Measurements from ENCODE around the gene KCP. TPM values are rescaled to one million over a fixed set of nuclear protein-coding genes. Genes with fewer than 3 reads are reported as not detected.

KCP gene
- total RNA-seq, 2 donors from 2014 or later, result 0.21 TPM; not detected in 1

DNA sequence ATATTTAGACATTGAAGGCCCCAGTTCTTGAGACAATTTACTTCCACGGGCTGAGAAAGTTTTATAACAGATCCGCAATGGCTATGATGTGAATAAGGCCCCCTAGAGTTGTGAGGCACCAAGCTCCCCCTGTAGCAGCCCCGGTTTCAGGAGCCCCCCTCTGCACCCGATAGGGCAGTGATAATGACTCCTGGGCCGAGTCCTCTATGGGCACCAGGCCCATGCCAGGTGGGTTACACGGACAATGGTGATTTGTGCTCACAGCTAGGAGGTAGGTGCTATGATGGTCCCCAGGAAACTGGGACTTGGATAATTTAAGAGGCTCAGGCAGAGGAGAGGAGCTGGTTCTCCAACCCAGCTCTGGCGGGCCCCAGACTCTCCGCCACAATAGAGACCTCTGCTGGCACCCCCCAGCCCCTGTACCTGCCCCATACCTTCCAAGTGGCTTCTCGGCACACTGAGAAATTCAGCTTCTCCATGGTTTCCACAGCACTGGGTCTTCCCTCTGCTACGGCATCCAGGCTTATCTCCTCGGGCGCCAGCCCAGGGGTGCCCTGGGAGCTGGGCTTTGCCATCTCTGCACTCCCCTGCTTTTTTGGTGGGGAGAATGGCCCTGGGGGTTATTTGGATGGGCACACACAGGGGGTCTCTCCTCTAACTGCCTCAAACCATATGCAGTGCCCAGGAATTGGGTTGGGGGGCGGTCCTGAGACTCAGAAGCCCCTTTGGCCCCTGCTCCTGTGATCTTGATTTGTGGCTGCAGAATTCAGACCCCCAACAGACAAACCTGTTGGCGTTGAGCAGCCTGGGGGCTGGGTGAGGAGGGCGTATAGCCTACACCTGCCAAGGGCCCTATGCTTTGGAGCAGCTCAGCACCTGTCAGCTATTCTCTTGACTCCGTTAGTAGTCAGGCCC lies 12.2 kb upstream of the KCP start:
- H3K27ac Mint-ChIP-seq, result no peak overlapping the region
- H3K27me3 Mint-ChIP-seq (ENCODE audit: low read depth), result peaks cover 40% of the 10 kb centered on the region
- no peaks in the 10 kb centered on the region for H3K9me3 Mint-ChIP-seq
- DNase-seq (no peak), ATAC-seq (replicated peaks in 1 of 2) (no peak)
- H3K4me1 Mint-ChIP-seq (ENCODE audit: low read depth), result no peaks in the 10 kb centered on the region
- H3K36me3 Mint-ChIP-seq (ENCODE audit: insufficient read depth in 2 of 2), result no peaks in the 10 kb centered on the region
- no peak overlapping the region for H3K4me3 Mint-ChIP-seq

DNA sequence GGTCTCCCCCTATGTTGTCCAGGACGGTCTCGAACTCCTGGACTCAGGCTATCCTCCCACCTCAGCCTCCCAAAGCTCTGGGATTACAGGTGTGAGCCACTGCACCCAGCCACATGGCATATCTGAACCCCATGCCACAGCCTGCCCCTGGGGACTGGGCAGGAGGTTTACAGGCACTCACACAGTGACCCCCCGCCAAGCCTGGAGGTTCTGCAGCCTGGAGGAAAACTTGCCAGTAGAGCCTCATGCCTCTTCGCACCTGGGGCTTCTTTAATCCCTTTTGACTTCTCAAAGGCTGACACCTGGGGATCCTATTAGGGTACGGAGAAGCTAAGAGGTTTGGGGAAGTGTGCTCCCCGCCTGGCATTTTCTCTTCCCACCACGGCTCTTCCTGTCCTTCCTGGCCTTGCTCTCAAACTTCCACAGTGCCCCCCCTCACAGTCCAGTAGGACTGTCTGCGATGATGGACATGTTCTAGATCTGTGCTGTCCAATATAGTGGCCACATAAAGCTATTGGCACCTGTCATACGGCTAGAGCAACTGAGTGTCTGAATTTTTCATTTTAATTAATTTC lies 11.4 kb upstream of the KCP start:
- H3K27ac Mint-ChIP-seq, result no peak overlapping the region

DNA sequence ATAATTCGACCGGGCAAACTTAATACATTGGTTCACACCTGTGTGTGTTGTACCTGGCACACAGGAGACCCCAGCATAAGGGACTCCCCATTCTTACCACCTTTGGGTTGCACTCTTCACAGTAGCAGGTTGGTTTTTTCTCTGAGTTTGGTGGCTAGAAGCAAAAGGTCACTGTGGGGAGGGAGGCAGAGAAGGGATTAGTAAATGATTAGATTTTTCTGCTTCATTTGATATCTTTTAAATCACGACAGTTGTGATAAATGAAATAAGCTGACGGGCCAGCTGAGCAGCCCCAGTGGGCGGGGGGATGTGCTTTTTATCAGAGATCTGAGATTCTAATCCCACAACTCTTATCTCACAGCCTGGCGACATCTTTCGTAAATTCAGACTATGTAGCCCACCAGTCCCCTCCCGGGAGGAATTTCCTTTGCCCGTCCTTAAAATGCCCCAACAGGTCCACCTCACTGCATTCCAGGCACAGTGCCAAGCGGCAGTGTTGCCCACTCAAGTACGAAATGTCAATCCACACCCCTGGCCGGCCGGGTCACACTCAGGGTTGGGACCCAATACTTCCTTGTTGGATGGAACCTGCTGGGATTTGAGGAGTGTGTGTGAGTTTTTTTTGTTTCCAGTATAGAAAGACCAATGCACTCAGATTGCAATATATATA lies 10.5 kb upstream of the KCP start:
- ATAC-seq (replicated peaks in 1 of 2) (no peak), DNase-seq (no peak)
- H3K4me1 Mint-ChIP-seq (ENCODE audit: low read depth), result no peaks in the 10 kb centered on the region
- no peaks in the 10 kb centered on the region for H3K36me3 Mint-ChIP-seq (ENCODE audit: insufficient read depth in 2 of 2)
- H3K9me3 Mint-ChIP-seq, result no peaks in the 10 kb centered on the region
- no peak overlapping the region for H3K27ac Mint-ChIP-seq
- no peak overlapping the region for H3K4me3 Mint-ChIP-seq
- H3K27me3 Mint-ChIP-seq (ENCODE audit: low read depth), result peaks cover 55% of the 10 kb centered on the region

More for the DNA sequence above, 11.4 kb upstream of the KCP start:
- no peak for ATAC-seq (replicated peaks in 1 of 2)
- H3K9me3 Mint-ChIP-seq, result no peaks in the 10 kb centered on the region
- no peaks in the 10 kb centered on the region for H3K36me3 Mint-ChIP-seq (ENCODE audit: insufficient read depth in 2 of 2)
- no peak overlapping the region for H3K4me3 Mint-ChIP-seq
- H3K4me1 Mint-ChIP-seq (ENCODE audit: low read depth), result no peaks in the 10 kb centered on the region
- no peak for DNase-seq
- peaks cover 48% of the 10 kb centered on the region for H3K27me3 Mint-ChIP-seq (ENCODE audit: low read depth)

DNA sequence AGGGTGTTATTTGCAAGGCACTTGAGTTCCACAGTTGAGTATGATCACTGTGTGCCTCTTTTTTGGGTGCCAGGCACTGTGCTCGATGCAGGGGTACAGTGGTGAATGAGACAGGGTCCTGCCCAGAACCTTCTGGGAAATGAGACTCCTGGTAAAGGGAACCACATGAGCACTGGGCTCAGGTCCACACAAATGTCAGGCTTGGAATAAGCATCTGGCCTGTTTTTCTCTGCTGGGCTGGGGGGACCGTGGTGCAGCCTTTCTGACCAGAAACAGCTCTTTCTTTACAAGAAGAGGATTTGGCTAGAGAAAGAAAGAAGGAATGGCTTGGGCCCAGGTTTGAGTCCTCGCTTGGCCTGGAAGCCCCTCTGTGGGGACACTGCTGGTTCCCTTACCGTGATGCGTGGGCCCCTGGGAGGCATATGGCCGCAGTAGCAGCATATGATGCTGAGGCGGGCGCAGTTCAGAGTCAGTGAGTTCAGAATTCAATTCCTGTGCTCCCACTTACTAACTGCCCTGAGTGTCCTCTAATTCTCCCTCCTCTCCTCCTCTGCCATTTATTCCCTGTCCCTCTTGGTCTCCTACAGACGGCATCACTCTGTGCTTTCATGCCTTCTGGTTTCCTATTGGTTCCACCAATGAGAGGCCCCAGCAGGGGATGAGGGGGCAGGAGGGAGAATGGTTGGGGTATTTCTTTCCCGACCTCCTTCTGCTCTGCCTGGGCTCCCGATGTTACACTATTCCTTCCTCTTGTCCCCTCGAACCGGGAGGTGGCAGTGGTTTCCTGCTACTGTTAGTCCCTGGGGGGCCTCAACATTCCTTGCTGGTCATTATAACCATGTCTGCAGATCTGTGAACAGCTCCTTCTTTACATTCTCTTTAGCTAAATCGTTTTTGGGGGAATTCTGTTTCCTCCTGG lies 9.6 kb upstream of the KCP start:
- H3K36me3 Mint-ChIP-seq (ENCODE audit: insufficient read depth in 2 of 2), result no peaks in the 10 kb centered on the region
- ATAC-seq (replicated peaks in 1 of 2), result no peak
- no peak overlapping the region for H3K4me3 Mint-ChIP-seq

DNA sequence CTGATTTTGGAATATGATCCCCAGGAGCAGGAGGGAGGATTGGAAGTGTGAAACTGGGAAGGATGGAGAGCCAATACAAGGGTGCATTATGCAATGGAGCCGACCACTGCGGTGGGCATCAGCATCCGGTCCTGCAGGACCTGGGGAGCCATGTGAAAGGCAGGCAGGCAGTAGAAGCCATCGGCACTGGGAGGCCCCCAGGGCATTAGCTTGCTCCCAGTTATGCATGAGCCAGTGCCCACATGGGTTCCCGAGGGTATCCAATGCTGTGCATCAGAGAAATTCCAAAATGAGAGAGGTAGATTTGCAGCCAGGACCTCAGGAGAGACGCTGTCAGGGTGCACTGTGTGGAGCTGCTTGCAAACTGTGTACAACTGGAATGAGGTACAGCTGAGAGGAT lies 8.7 kb upstream of the KCP start:
- Mint-ChIP-seq H3K4me1 (ENCODE audit: low read depth) (peaks cover 9% of the 10 kb centered on the region), H3K27ac (no peak overlapping the region), H3K9me3 (no peaks in the 10 kb centered on the region), H3K36me3 (ENCODE audit: insufficient read depth in 2 of 2) (no peaks in the 10 kb centered on the region), H3K4me3 (no peak overlapping the region), H3K27me3 (ENCODE audit: low read depth) (peaks cover 61% of the 10 kb centered on the region)
- DNase-seq, result no peak
- ATAC-seq (replicated peaks in 1 of 2), result no peak

More for the DNA sequence above, 9.6 kb upstream of the KCP start:
- H3K9me3 Mint-ChIP-seq, result no peaks in the 10 kb centered on the region
- H3K27ac Mint-ChIP-seq, result no peak overlapping the region
- peaks cover 5% of the 10 kb centered on the region for H3K4me1 Mint-ChIP-seq (ENCODE audit: low read depth)
- DNase-seq, result no peak
- H3K27me3 Mint-ChIP-seq (ENCODE audit: low read depth), result peaks cover 61% of the 10 kb centered on the region

DNA sequence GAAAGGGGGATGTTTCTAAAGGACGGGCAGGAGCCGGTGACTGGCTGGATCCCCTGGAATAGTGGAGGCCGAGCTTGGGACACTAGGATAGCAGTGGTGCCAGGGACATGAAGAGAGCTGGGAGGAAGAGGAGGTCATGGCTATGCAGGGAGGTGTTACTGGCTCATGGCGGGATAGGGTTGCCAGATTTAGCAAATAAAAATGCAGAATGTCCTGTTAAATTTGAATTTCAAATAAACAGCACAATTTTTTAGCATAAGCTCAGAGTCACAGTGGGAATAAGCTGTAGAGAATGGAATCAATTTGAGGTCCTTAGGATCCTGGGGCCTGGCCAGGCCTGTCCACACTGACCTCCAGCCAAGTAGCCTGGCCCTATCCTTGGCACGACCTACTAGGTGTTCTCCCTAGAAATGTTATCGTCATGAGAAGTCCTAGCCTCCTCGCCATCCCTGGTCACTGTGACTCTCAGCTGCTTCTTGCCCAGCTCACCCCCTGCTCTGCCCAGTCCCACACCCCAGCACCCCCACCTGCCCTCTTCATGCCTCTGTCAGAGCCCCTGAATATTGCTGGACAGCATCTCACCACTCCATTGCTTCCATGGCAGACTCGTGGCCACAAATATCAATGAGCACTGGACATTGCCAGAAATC lies 7.6 kb upstream of the KCP start:
- no peak for ATAC-seq (replicated peaks in 1 of 2)
- no peak overlapping the region for H3K4me3 Mint-ChIP-seq
- peaks cover 12% of the 10 kb centered on the region for H3K4me1 Mint-ChIP-seq (ENCODE audit: low read depth)
- peaks cover 64% of the 10 kb centered on the region for H3K27me3 Mint-ChIP-seq (ENCODE audit: low read depth)
- H3K27ac Mint-ChIP-seq, result no peak overlapping the region
- no peaks in the 10 kb centered on the region for H3K9me3 Mint-ChIP-seq
- DNase-seq, result no peak
- H3K36me3 Mint-ChIP-seq (ENCODE audit: insufficient read depth in 2 of 2), result no peaks in the 10 kb centered on the region

DNA sequence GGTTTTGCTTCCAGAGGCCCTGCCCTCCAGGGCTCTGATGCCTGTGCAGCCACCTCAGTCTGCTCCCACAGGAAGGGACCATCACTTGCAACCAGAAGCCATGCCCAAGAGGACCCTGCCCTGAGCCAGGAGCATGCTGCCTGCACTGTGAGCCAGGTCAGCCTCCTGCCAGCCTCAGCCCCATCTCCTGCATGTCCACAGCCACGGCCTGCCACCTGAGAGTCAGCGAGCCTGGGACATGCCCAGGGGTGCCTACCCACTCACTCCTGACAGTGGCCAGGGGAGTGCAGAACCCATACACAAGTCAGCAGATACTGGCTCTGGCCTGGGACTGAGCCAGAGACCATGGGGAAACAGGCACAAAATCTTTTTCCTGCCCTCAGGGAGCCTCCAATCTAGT lies 6.6 kb upstream of the KCP start:
- no peak overlapping the region for H3K27ac Mint-ChIP-seq
- H3K36me3 Mint-ChIP-seq (ENCODE audit: insufficient read depth in 2 of 2), result no peaks in the 10 kb centered on the region
- peaks cover 12% of the 10 kb centered on the region for H3K4me1 Mint-ChIP-seq (ENCODE audit: low read depth)
- no peak overlapping the region for H3K4me3 Mint-ChIP-seq
- H3K27me3 Mint-ChIP-seq (ENCODE audit: low read depth), result peaks cover 64% of the 10 kb centered on the region
- ATAC-seq (replicated peaks in 1 of 2) (no peak), DNase-seq (no peak)
- no peaks in the 10 kb centered on the region for H3K9me3 Mint-ChIP-seq

DNA sequence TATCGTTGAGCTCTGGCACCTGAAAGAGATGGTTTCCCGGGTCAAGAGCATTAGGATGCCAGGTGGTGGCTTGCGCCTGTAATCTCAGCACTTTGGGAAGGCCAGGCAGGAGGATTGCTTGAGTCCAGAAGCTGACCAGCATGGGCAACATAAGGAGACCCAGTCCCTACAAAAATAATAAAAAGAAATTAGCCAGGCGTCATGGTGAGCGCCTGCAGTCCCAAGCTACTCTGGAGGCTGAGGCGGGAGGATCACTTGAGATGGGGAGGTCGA lies 6.1 kb upstream of the KCP start:
- DNase-seq, result no peak
- no peak for ATAC-seq (replicated peaks in 1 of 2)
- no peaks in the 10 kb centered on the region for H3K9me3 Mint-ChIP-seq
- no peak overlapping the region for H3K27ac Mint-ChIP-seq
- peaks cover 12% of the 10 kb centered on the region for H3K4me1 Mint-ChIP-seq (ENCODE audit: low read depth)
- no peak overlapping the region for H3K4me3 Mint-ChIP-seq
- H3K27me3 Mint-ChIP-seq (ENCODE audit: low read depth), result peaks cover 65% of the 10 kb centered on the region
- H3K36me3 Mint-ChIP-seq (ENCODE audit: insufficient read depth in 2 of 2), result no peaks in the 10 kb centered on the region

DNA sequence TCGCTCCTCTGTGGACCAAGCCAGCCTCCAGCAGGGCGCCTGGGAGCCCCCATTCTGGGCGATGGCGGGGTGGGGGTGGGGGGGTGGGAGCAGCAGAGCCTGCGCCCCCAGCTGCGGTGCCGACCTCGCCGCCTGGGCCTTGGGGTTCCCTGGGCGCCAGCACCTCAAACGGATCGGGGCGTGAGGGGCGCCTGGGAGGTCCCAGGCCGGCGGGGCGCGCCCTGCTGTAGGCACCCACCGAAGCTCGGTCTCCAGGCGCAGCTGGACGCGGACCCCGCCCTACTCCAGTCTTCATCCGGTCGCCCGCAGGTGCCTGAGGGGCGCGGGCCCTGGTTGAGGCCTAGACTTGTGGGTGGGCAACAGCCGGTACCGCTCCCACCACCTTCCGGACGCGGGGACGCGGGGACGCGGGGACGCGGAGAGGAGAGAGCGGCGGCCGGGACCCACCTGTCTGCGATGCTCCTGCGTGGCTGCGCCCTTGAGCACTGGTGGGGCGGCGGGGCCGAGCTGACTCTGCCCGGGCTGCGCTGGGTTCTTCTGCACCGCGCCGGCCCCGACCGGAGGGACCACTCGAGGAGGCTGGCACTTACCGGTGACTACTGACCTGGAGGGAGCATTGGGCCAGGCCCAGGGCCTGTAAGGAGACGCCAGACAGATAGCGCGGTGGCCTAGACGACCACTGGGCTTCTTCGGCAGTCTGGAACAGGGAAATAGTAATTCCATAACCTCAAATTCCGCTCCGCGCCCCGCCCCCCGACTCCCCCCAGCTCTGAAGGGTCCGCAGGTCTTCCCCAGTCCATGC lies 5.5 kb upstream of the KCP start:
- ATAC-seq (replicated peaks in 1 of 2), result no peak
- Mint-ChIP-seq H3K9me3 (no peaks in the 10 kb centered on the region), H3K27me3 (ENCODE audit: low read depth) (peaks cover 68% of the 10 kb centered on the region), H3K36me3 (ENCODE audit: insufficient read depth in 2 of 2) (no peaks in the 10 kb centered on the region), H3K27ac (no peak overlapping the region), H3K4me3 (peak overlapping the region; percentile 63 to 83), H3K4me1 (ENCODE audit: low read depth) (peaks cover 16% of the 10 kb centered on the region)
- DNase-seq, result no peak

DNA sequence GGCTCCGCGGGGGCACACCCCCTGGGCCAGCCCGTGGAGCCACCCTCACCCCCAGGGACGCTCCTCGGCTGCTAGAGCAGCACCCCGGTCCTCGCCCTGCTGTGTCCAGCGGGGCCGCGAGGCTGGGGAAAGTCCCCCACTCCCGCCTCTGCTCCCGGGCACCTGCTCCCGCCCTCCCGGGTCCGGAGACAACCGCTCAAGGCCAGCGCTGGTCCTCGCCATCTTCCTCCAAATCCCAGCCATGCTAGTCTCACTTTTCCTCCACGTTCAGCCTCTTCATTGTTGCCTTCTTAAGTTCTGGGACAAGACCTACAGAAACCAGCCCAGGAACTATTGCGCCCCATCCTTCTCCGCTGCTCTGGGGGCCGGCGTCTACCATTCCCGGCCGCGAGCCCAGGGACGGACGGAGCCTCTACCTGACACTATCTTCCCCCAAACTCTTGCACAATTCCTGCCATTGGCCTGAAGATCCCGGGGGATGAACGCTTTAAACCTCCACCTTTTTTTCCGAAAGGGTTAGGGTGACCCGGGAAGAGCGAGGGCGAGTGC lies 4.8 kb upstream of the KCP start:
- no peak for DNase-seq
- Mint-ChIP-seq H3K36me3 (ENCODE audit: insufficient read depth in 2 of 2) (no peaks in the 10 kb centered on the region), H3K27me3 (ENCODE audit: low read depth) (peaks cover 65% of the 10 kb centered on the region), H3K4me3 (peak overlapping the region; percentile 63 to 83), H3K27ac (no peak overlapping the region), H3K4me1 (ENCODE audit: low read depth) (peaks cover 20% of the 10 kb centered on the region), H3K9me3 (no peaks in the 10 kb centered on the region)
- ATAC-seq (replicated peaks in 1 of 2), result peak in 1 of 2 donors; percentile 24

DNA sequence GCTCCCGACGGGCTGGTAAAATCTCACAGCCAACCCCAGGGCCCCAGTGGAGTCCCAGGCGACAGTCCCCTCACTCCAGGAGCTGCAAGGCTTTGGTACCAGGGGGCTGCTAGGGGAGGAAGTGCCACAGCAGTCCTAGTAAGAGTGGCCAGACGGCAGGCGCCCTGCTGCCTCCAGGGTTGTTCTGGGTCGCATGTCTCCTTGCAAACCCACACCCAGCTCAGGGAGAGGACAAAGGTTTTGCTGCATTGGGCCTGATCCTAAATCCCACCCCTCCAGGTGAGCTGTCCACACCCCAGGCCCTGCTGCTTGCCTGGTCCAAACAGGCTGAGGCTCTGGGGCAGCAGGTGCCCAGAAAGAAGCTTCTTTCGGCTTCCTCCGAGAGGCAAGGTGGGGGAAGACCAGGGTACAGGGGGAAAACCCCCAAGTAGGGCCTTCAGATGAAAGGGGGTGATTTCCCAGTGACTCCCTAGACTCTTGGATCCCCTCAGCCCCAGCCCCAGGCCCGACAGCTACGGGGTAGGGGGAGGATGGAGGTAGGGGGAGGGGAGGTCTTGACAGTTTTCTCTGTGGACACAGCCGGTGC lies 4.2 kb upstream of the KCP start:
- no peak for DNase-seq
- peaks cover 20% of the 10 kb centered on the region for H3K4me1 Mint-ChIP-seq (ENCODE audit: low read depth)
- peak; percentile 43 to 58 for ATAC-seq (replicated peaks in 1 of 2)
- H3K4me3 Mint-ChIP-seq, result peak overlapping the region; percentile 28 to 69
- H3K9me3 Mint-ChIP-seq, result no peaks in the 10 kb centered on the region
- peaks cover 65% of the 10 kb centered on the region for H3K27me3 Mint-ChIP-seq (ENCODE audit: low read depth)
- no peaks in the 10 kb centered on the region for H3K36me3 Mint-ChIP-seq (ENCODE audit: insufficient read depth in 2 of 2)
- H3K27ac Mint-ChIP-seq, result no peak overlapping the region
